Suprapubic skin (tissue), 4 donors: ENCODE results near the gene IFT25. TPM values are rescaled to one million over a fixed set of nuclear protein-coding genes. Genes with fewer than 3 reads are reported as not detected.

Experiments used
- DNase-seq, 2 donors: peaks; one replicate each; pipeline ENCODE4 v3.0.0-alpha.2; 2019; ENCODE audit warnings: low spot score in 2 of 2
- H3K27ac ChIP-seq: fragments of 200-600 bp; sonication (generic); one replicate; pipeline ENCODE4 v1.5.1; 2019
- H3K27me3 ChIP-seq: fragments of 200-600 bp; sonication (generic); one replicate; pipeline ENCODE4 v1.5.1; 2019
- H3K36me3 ChIP-seq: fragments of 200-600 bp; sonication (generic); one replicate; pipeline ENCODE4 v1.5.1; 2019
- H3K4me1 ChIP-seq: fragments of 200-600 bp; sonication (generic); one replicate; pipeline ENCODE4 v1.5.1; 2019
- H3K4me3 ChIP-seq: fragments of 200-600 bp; sonication (generic); one replicate; pipeline ENCODE4 v1.5.1; 2019; ENCODE audit warnings: mild to moderate bottlenecking
- H3K9me3 ChIP-seq: fragments of 200-600 bp; sonication (generic); one replicate; pipeline ENCODE4 v1.5.1; 2019
- EP300 ChIP-seq: sonication (generic); formaldehyde crosslinking; IDR thresholded peaks from one replicate; pipeline ENCODE4 v1.6.1; 2017; ENCODE audit warnings: antibody characterized with exemption
- POLR2A ChIP-seq, 2 donors: fragments of 450-650 bp; IDR thresholded peaks; one replicate each; pipeline ENCODE4 v1.6.1; 2017; ENCODE audit warnings: antibody characterized with exemption in 2 of 2, mild to moderate bottlenecking in 2 of 2, moderate library complexity in 2 of 2
- POLR2AphosphoS5 ChIP-seq, 3 donors: sonication (generic); formaldehyde crosslinking; IDR thresholded peaks; one replicate each; pipeline ENCODE4 v1.6.1; 2017; ENCODE audit warnings: antibody characterized with exemption in 3 of 3
- WGBS: methylation state at CpG from one replicate; pipeline ENCODE4 v1.1.5; 2018; 5-methylcytosine and 5-hydroxymethylcytosine counted together
- total RNA-seq, 4 donors: library from RNA; depleted of rRNA; stranded (reverse); fragments of >200 nt; gene quantifications; one replicate each; pipeline ENCODE4 v1.1.0, GENCODE V29; 2016
- TF ChIP-seq, protein P1 (sequence below), 2 donors: fragments of 200-600 bp in 1 of 2; fragments of 450-650 bp in 1 of 2; sonication (generic) in 1 of 2; IDR thresholded peaks; one replicate each; pipeline ENCODE4 v1.5.1; 2016 to 2019; ENCODE audit warnings: antibody characterized with exemption in 2 of 2, mild to moderate bottlenecking in 1 of 2, moderate library complexity in 1 of 2

The IFT25 gene
- total RNA-seq, 4 donors from 2014 or later, result 8.8 to 36.5 (median 13.8) TPM

DNA sequence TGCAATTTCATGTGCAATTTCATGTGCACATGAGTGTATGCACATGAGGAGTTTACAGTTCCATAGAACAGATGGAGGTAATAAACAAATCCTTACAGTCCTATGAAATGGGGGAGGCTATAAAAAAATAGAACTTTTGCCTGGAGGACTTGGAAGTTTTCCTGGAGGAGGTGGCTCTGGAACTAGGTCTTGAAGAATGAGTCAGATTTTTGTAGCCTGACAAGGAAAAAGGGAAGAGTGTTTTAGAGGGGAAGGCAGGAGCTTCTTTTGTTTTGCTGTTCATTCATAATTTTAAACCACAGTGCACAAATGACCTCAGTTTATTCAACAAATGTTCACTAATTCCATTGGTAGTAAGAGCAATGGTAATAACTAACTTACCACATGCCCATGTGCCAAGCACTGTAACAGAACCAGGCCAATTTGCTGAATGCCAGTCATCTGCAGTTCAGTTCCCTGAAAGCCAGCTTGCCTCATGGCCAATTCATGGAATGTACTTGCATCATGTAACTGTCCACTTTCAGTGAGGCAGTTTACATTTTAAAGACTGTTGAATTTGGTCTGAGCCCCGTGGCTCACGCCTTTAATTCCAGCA, 48.8 kb downstream of the IFT25 start:
- Histone ChIP-seq H3K27me3 (no peaks in the 10 kb centered on the region), H3K36me3 (no peaks in the 10 kb centered on the region), H3K4me1 (peaks cover 27% of the 10 kb centered on the region), H3K27ac (no peak overlapping the region), H3K9me3 (no peaks in the 10 kb centered on the region), H3K4me3 (no peak overlapping the region)
- TF ChIP-seq POLR2AphosphoS5 (IDR thresholded peaks at IDR 0.05) (no peak), EP300 (no peak), POLR2A (IDR thresholded peaks at IDR 0.05) (no peak)
- TF ChIP-seq, protein P1, sequence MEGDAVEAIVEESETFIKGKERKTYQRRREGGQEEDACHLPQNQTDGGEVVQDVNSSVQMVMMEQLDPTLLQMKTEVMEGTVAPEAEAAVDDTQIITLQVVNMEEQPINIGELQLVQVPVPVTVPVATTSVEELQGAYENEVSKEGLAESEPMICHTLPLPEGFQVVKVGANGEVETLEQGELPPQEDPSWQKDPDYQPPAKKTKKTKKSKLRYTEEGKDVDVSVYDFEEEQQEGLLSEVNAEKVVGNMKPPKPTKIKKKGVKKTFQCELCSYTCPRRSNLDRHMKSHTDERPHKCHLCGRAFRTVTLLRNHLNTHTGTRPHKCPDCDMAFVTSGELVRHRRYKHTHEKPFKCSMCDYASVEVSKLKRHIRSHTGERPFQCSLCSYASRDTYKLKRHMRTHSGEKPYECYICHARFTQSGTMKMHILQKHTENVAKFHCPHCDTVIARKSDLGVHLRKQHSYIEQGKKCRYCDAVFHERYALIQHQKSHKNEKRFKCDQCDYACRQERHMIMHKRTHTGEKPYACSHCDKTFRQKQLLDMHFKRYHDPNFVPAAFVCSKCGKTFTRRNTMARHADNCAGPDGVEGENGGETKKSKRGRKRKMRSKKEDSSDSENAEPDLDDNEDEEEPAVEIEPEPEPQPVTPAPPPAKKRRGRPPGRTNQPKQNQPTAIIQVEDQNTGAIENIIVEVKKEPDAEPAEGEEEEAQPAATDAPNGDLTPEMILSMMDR (IDR thresholded peaks at IDR 0.05), result no peak
- no peak for DNase-seq
- 34% methylated on average over 2 of the region's 2 CpGs for WGBS

DNA sequence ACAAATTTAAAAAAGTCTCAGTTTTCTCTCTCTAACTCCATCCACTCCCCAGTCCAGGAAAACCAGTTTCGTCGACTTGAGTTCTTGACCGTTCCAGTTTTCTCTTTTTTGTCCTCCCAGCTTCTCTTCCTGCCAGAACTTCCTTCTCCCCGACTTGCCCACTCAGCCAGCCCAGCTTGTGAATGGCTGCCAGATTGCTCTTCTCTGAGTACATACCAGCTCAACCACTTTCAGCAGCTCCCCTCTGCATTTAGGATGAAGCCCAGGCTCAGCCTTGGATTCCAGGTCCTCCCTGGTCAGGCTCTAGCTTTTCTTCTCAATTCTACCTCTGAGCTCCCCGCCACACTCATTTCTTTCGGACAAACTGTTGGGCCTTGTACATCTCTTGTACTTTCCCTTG, 50.1 kb downstream of the IFT25 start:
- TF ChIP-seq POLR2A (IDR thresholded peaks at IDR 0.05) (no peak), EP300 (no peak), POLR2AphosphoS5 (IDR thresholded peaks at IDR 0.05) (no peak)
- TF ChIP-seq, protein P1 (IDR thresholded peaks at IDR 0.05), result no peak
- no peaks in the 10 kb centered on the region for H3K9me3 ChIP-seq
- no peak overlapping the region for H3K4me3 ChIP-seq
- no peak for DNase-seq
- no peaks in the 10 kb centered on the region for H3K36me3 ChIP-seq
- WGBS, result 38% methylated on average over 6 of the region's 6 CpGs
- no peak overlapping the region for H3K27ac ChIP-seq
- peaks cover 30% of the 10 kb centered on the region for H3K4me1 ChIP-seq
- no peaks in the 10 kb centered on the region for H3K27me3 ChIP-seq

DNA sequence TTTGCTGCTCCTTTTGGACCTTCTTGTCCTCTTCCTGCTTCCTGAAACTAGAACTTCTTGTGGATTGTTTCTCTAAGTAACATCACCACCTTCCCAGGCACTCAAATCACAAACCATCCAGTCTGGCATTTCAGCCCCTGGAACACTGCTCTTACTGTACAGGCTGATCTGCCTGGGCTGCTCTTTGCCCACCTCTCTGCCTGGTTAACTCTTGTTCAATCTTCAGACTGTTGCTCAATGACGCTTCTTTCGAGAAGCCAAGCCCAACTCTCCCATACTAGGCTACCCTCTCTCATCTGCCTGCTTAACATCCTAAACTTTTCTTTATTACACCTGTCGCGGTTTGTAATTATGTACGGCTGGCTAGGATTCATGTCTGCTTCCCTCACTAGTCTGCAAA, 50.9 kb downstream of the IFT25 start:
- H3K4me3 ChIP-seq, result no peak overlapping the region
- H3K27ac ChIP-seq, result no peak overlapping the region
- H3K27me3 ChIP-seq, result no peaks in the 10 kb centered on the region
- H3K4me1 ChIP-seq, result peaks cover 34% of the 10 kb centered on the region
- no peak for DNase-seq
- TF ChIP-seq EP300, result no peak
- TF ChIP-seq, protein P1 (IDR thresholded peaks at IDR 0.05), result no peak
- TF ChIP-seq POLR2AphosphoS5 (IDR thresholded peaks at IDR 0.05), result no peak
- no peak for TF ChIP-seq POLR2A (IDR thresholded peaks at IDR 0.05)
- WGBS, result 84% methylated on average over 5 of the region's 5 CpGs
- H3K9me3 ChIP-seq, result no peaks in the 10 kb centered on the region
- no peaks in the 10 kb centered on the region for H3K36me3 ChIP-seq

DNA sequence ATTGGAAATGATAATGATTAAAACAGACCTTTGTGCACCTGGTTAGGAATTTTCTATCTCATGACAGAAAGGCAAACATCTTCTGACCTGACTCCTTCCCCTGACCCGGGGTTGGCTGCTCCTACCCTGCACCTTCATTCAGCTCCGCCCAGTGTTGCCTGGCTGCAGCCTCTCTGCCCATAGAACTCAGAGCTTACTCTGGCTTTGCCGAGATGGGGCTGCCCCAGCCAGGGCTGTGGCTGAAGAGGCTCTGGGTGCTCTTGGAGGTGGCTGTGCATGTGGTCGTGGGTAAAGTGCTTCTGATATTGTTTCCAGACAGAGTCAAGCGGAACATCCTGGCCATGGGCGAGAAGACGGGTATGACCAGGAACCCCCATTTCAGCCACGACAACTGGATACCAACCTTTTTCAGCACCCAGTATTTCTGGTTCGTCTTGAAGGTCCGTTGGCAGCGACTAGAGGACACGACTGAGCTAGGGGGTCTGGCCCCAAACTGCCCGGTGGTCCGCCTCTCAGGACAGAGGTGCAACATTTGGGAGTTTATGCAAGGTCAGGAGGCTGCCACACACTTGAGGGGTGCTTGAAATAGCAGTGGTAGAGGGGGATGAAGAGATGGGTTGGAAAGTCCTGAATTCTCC, 51.4 kb downstream of the IFT25 start, which contains the start of gene DIO1:
DIO1 (plus strand) TSS at position 189 of the 638 bp plus-strand sequence; CDS start at position 213, 24 bp downstream.
- H3K36me3 ChIP-seq, result no peaks in the 10 kb centered on the region
- H3K9me3 ChIP-seq, result no peaks in the 10 kb centered on the region
- 70% methylated on average over 14 of the region's 14 CpGs for WGBS
- no peak within 1 kb of the TSS for H3K4me3 ChIP-seq
- no peaks in the 10 kb centered on the region for H3K27me3 ChIP-seq
- no peak within 1 kb of the TSS for H3K27ac ChIP-seq
- DNase-seq, result no peak
- peaks cover 31% of the 10 kb centered on the region for H3K4me1 ChIP-seq
- TF ChIP-seq, protein P1 (IDR thresholded peaks at IDR 0.05), result no peak
- no peak for TF ChIP-seq POLR2AphosphoS5 (IDR thresholded peaks at IDR 0.05)
- TF ChIP-seq EP300, result no peak
- no peak for TF ChIP-seq POLR2A (IDR thresholded peaks at IDR 0.05)

DNA sequence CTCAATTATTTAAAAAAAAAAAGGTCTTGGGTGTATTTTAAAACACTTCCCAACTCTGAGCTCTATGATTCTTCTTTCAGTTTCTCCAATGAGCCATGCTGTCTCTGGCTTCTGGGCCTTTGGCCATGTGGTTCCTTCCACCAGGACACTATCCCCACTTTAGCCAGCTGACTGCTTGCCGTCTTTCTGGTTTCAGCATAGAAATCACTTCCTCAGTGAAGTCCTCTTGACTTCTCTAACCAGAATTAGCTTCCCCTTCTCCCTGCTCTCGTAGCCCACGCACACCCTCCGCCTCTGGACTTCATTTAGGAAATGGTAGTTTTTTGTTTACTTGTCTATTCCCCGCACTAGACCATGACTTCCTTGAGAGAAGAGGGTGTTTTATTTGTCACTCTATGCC, 52.6 kb downstream of the IFT25 start:
- TF ChIP-seq, protein P1 (IDR thresholded peaks at IDR 0.05), result no peak
- TF ChIP-seq EP300 (no peak), POLR2A (IDR thresholded peaks at IDR 0.05) (no peak), POLR2AphosphoS5 (IDR thresholded peaks at IDR 0.05) (no peak)
- WGBS, result 75% methylated on average over 5 of the region's 5 CpGs
- no peaks in the 10 kb centered on the region for H3K9me3 ChIP-seq
- no peak overlapping the region for H3K27ac ChIP-seq
- H3K4me1 ChIP-seq, result peaks cover 37% of the 10 kb centered on the region
- H3K27me3 ChIP-seq, result no peaks in the 10 kb centered on the region
- DNase-seq, result no peak
- no peaks in the 10 kb centered on the region for H3K36me3 ChIP-seq
- H3K4me3 ChIP-seq, result no peak overlapping the region
